ENCODE data around the gene CHST15. TPM values are rescaled to one million over a fixed set of nuclear protein-coding genes. Genes with fewer than 3 reads are reported as not detected.
A peak's percentile ranks its signal among the peaks of the same experiment; 100 is the strongest.

Gene CHST15
- total and polyA plus RNA-seq, 2 of the 13 experiments (the other 11 are each of a cell fraction or from before 2014, with no cell fraction given), result 1.4 to 94.7 TPM

DNA sequence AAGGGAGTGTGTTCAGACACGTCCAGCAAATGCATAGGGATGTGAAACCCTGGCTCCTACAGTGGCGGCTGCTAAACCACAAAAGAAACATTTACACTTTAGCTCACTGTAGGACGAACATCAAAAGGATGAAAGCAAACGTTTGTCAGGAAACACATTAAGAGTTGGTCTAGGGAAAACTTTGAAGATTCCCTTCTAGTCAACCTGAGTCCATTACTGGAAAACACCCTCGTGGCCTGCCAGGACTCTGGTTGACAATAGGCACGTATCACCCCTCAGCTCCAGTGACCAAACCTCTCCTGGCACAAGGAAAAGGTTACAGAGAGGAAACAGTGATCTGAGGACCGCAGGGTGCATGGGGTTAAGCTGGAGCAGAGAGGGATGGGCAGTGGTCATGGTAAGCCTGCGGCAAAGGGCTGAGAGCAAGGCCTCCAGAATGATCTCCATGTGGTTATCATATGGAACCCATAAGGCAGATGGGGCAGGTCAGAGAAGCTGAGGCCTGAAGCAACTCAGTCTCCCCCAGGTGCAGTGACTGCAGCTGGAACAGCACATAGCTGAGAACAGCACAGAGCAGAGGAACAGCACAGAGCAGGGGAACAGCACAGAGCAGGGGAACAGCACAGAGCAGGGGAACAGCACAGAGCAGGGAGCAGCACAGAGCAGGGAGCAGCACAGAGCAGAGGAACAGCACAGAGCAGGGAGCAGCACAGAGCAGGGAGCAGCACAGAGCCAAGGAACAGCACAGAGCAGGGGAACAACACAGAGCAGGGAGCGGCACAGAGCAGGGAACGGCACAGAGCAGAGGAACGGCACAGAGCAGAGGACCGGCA is 49.9 kb downstream of the CHST15 start (continued):
- TF ChIP-seq ZNF326 (CRISPR knock-in tag; IDR thresholded peaks at IDR 0.05; ENCODE audit: borderline replicate concordance) (no peak), ZNF124 (CRISPR knock-in tag; IDR thresholded peaks at IDR 0.05) (no peak), ZBTB7B (CRISPR knock-in tag; IDR thresholded peaks at IDR 0.05) (peak; percentile 60; the same call in 1 of the 2 replicates), SOX5 (CRISPR knock-in tag; IDR thresholded peaks at IDR 0.05; ENCODE audit: borderline replicate concordance) (peak; percentile 91), ZNF670 (CRISPR knock-in tag; IDR thresholded peaks at IDR 0.05; ENCODE audit: borderline replicate concordance) (no peak), RFXANK (CRISPR knock-in tag; IDR thresholded peaks at IDR 0.05) (no peak), TBL1XR1 (IDR thresholded peaks at IDR 0.05; ENCODE audit: borderline replicate concordance, low read length, partially characterized antibody) (no peak), FOXK1 (CRISPR knock-in tag; IDR thresholded peaks at IDR 0.05; ENCODE audit: borderline replicate concordance, low read depth) (peak; percentile 59; the same call in 1 of the 2 replicates), JUN (CRISPR knock-in tag; IDR thresholded peaks at IDR 0.05) (no peak), SRSF4 (IDR thresholded peaks at IDR 0.05; ENCODE audit: low read depth, low read length, poor library complexity, severe bottlenecking) (no peak), MYNN (CRISPR knock-in tag; IDR thresholded peaks at IDR 0.05; ENCODE audit: low read depth) (no peak), TBP (CRISPR knock-in tag; IDR thresholded peaks at IDR 0.05) (no peak), ZNF816 (CRISPR knock-in tag; IDR thresholded peaks at IDR 0.05; ENCODE audit: borderline replicate concordance) (peak; percentile 54; the same call in 1 of the 2 replicates)
- TF ChIP-seq, protein P1, sequence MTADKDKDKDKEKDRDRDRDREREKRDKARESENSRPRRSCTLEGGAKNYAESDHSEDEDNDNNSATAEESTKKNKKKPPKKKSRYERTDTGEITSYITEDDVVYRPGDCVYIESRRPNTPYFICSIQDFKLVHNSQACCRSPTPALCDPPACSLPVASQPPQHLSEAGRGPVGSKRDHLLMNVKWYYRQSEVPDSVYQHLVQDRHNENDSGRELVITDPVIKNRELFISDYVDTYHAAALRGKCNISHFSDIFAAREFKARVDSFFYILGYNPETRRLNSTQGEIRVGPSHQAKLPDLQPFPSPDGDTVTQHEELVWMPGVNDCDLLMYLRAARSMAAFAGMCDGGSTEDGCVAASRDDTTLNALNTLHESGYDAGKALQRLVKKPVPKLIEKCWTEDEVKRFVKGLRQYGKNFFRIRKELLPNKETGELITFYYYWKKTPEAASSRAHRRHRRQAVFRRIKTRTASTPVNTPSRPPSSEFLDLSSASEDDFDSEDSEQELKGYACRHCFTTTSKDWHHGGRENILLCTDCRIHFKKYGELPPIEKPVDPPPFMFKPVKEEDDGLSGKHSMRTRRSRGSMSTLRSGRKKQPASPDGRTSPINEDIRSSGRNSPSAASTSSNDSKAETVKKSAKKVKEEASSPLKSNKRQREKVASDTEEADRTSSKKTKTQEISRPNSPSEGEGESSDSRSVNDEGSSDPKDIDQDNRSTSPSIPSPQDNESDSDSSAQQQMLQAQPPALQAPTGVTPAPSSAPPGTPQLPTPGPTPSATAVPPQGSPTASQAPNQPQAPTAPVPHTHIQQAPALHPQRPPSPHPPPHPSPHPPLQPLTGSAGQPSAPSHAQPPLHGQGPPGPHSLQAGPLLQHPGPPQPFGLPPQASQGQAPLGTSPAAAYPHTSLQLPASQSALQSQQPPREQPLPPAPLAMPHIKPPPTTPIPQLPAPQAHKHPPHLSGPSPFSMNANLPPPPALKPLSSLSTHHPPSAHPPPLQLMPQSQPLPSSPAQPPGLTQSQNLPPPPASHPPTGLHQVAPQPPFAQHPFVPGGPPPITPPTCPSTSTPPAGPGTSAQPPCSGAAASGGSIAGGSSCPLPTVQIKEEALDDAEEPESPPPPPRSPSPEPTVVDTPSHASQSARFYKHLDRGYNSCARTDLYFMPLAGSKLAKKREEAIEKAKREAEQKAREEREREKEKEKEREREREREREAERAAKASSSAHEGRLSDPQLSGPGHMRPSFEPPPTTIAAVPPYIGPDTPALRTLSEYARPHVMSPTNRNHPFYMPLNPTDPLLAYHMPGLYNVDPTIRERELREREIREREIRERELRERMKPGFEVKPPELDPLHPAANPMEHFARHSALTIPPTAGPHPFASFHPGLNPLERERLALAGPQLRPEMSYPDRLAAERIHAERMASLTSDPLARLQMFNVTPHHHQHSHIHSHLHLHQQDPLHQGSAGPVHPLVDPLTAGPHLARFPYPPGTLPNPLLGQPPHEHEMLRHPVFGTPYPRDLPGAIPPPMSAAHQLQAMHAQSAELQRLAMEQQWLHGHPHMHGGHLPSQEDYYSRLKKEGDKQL (CRISPR knock-in tag; IDR thresholded peaks at IDR 0.05; ENCODE audit: low read depth), result peak; percentile 71
- TF ChIP-seq, protein P2, sequence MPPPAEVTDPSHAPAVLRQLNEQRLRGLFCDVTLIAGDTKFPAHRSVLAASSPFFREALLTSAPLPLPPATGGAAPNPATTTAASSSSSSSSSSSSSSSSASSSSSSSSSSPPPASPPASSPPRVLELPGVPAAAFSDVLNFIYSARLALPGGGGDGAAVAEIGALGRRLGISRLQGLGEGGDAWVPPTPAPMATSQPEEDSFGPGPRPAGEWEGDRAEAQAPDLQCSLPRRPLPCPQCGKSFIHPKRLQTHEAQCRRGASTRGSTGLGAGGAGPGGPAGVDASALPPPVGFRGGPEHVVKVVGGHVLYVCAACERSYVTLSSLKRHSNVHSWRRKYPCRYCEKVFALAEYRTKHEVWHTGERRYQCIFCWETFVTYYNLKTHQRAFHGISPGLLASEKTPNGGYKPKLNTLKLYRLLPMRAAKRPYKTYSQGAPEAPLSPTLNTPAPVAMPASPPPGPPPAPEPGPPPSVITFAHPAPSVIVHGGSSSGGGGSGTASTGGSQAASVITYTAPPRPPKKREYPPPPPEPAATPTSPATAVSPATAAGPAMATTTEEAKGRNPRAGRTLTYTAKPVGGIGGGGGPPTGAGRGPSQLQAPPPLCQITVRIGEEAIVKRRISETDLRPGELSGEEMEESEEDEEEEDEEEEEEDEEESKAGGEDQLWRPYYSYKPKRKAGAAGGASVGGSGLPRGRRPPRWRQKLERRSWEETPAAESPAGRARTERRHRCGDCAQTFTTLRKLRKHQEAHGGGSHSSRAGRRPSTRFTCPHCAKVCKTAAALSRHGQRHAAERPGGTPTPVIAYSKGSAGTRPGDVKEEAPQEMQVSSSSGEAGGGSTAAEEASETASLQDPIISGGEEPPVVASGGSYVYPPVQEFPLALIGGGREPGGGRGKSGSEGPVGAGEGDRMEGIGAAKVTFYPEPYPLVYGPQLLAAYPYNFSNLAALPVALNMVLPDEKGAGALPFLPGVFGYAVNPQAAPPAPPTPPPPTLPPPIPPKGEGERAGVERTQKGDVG (CRISPR knock-in tag; IDR thresholded peaks at IDR 0.05; ENCODE audit: borderline replicate concordance), result peak; percentile 46; the same call in 1 of the 2 replicates
- TF ChIP-seq, protein P3, sequence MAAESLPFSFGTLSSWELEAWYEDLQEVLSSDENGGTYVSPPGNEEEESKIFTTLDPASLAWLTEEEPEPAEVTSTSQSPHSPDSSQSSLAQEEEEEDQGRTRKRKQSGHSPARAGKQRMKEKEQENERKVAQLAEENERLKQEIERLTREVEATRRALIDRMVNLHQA (CRISPR knock-in tag; IDR thresholded peaks at IDR 0.05), result no peak
- TF ChIP-seq, protein P4, sequence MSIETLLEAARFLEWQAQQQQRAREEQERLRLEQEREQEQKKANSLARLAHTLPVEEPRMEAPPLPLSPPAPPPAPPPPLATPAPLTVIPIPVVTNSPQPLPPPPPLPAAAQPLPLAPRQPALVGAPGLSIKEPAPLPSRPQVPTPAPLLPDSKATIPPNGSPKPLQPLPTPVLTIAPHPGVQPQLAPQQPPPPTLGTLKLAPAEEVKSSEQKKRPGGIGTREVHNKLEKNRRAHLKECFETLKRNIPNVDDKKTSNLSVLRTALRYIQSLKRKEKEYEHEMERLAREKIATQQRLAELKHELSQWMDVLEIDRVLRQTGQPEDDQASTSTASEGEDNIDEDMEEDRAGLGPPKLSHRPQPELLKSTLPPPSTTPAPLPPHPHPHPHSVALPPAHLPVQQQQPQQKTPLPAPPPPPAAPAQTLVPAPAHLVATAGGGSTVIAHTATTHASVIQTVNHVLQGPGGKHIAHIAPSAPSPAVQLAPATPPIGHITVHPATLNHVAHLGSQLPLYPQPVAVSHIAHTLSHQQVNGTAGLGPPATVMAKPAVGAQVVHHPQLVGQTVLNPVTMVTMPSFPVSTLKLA (IDR thresholded peaks at IDR 0.05), result peak; percentile 66

Data from HepG2 (cell line).